Measurements from ENCODE around the gene NCKAP5L. TPM values are rescaled to one million over a fixed set of nuclear protein-coding genes. Genes with fewer than 3 reads are reported as not detected.
"Not testable (repeated sequence)": the region's sequence is repeated elsewhere in the genome, so short reads cannot be mapped to it uniquely, and the experiment has no call there.

Gene NCKAP5L, protein sequence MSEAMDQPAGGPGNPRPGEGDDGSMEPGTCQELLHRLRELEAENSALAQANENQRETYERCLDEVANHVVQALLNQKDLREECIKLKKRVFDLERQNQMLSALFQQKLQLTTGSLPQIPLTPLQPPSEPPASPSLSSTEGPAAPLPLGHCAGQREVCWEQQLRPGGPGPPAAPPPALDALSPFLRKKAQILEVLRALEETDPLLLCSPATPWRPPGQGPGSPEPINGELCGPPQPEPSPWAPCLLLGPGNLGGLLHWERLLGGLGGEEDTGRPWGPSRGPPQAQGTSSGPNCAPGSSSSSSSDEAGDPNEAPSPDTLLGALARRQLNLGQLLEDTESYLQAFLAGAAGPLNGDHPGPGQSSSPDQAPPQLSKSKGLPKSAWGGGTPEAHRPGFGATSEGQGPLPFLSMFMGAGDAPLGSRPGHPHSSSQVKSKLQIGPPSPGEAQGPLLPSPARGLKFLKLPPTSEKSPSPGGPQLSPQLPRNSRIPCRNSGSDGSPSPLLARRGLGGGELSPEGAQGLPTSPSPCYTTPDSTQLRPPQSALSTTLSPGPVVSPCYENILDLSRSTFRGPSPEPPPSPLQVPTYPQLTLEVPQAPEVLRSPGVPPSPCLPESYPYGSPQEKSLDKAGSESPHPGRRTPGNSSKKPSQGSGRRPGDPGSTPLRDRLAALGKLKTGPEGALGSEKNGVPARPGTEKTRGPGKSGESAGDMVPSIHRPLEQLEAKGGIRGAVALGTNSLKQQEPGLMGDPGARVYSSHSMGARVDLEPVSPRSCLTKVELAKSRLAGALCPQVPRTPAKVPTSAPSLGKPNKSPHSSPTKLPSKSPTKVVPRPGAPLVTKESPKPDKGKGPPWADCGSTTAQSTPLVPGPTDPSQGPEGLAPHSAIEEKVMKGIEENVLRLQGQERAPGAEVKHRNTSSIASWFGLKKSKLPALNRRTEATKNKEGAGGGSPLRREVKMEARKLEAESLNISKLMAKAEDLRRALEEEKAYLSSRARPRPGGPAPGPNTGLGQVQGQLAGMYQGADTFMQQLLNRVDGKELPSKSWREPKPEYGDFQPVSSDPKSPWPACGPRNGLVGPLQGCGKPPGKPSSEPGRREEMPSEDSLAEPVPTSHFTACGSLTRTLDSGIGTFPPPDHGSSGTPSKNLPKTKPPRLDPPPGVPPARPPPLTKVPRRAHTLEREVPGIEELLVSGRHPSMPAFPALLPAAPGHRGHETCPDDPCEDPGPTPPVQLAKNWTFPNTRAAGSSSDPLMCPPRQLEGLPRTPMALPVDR (N-terminal part only)
- 4.9 and 8.9 TPM in 2 replicates for total RNA-seq (2014; rRNA removed; shearing (Covaris generic))

- DNase-seq (ENCODE audit: low spot score), result peak; percentile 94
These were observed at the start of gene NCKAP5L for GRCh38 chr12:49828133-49829091. Gene NCKAP5L, minus strand, starts transcription at chr12:49828413. Its CDS starts 24,369 bp downstream, at chr12:49804044.

GRCh38 chr12:49877066-49877465, 48.9 kb upstream of the NCKAP5L start:
- no peak for DNase-seq (ENCODE audit: low spot score)

DNA sequence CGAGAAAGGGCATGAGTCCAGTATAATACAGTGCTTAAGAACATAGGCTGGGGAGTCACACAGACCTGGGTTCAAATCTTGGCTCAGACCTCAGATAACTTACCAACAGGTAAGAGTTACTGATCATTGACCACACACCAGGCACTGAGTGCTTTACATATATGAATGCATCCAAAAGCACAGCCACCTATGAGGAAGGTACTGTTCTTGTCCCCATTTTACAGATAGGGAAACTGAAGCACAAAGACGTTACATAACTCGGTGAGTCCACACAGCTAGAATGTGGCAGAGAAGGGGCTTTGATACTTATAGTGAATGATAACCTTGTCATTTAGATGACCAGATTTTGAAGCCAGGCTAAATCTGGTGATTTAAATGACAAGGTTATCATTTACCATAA, 47.9 kb upstream of the NCKAP5L start:
- no peak for DNase-seq (ENCODE audit: low spot score)

DNA sequence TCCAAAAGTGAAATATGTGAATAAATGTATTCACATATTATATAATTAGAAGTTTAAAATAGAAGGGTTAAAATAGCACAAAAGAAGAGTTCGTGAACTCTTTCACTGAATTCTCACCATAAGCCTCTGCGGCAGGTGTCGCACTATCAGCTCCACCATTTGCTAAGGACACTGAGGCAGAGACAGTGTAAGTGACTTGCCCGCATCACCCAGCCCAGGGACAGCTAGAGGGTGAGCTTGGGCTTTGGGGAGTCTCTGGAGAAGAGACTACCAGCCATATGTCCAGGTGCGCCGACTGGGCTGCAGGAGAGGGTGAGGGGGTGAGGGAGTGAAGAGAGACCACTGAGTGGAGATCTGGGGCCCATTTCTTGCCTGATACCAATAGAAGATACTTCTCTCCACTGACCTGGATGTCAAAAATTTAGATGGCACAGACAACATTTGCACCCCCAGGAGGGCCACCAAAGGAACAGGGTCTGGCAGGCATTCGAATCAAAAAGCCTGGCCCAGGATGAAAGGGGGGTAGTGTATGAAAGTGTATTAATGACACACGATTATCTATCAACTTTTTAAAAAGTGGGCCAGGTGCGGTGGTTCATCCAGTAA, 47.0 kb upstream of the NCKAP5L start:
- no peak for DNase-seq (ENCODE audit: low spot score)

DNA sequence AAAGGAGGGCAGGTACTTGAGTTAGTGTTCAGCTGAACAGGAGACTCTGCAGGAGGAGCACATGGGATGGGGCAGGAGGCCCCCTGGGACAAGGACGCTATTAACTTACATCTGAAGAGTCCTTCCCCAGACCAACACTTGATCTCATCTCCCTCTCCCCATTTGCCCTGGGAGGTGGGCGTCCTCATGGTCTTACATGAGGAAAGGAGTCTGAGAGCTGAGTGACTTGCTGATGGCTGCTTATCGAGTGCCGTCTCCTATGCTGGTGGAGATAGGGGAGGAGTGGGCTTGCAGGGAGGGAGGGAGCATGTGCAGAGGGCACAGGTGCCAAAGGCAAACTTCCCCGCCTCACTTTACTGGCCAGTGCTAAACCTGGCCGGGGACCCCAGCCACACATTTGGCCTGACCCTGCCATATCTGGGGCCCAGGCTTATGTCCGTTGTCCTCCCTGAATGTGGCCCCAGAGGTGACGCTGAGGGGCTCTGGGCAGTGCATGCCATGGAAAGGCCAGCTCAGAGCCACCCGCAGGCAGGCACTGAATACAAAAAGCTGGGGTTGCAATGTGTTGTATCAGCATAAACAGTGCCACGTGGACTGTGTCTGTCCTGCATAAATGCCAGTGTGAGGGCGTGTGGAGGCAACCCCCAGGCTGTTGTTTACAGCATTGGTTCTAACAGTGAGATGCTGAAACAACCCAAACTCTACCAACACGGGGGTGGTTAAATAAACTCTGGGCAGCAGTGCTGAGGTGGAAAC, 46.1 kb upstream of the NCKAP5L start:
- peak; percentile 43 for DNase-seq (ENCODE audit: low spot score)

DNA sequence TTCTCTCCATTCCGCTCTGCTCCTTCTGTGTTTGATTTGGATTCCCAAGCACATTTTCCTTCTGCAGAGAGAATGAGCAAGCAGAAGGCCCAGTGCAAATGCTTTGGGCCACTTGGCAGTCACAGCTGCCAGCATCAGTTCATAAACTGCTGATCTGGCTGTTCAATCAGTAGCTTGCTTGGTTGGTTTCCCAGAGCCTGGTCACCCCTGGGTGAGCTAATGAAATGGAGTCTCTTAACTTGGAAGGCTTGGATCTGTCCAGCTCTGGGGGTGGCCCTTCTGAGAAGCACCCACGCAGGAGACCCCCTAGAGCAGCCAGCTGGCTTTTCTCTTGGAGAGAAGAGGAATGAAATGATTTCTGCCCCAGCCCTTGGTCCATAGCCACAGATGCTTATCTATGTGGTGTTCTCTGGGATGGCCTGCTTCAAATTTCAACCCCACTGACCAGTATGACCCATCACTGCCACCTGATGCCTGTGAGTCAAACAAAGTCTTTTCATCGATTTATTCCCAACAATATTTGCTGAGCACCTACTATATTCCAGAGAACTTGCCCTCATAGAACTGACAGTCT, 45.2 kb upstream of the NCKAP5L start:
- DNase-seq (ENCODE audit: low spot score), result no peak

DNA sequence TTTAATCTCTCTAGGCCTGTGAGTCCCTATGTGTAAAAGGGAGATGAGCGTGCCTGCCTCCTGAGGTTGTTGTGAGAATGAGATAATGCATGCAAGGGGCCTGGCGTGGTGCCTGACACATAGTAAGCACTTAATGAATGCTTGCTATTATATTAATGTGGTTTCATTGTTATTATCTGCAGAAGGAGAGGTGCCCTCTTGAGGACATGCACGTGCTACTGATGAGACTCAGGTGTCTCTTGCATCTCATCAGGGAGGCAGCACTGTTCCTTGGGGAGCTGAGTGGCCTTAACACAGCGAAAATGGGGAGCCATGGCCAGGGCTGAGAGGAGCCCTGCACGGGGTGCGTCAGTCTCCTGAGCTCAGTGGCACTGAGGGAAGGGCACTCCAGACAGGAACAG, 44.6 kb upstream of the NCKAP5L start:
- no peak for DNase-seq (ENCODE audit: low spot score)

- no peak for DNase-seq (ENCODE audit: low spot score)
These were observed 44.2 kb upstream of the NCKAP5L start for GRCh38 chr12:49872381-49872780.

GRCh38 chr12:49871811-49872251, 43.6 kb upstream of the NCKAP5L start:
- DNase-seq (ENCODE audit: low spot score), result not testable (repeated sequence)

GRCh38 chr12:49871263-49871561, 43.0 kb upstream of the NCKAP5L start:
- no peak for DNase-seq (ENCODE audit: low spot score)

GRCh38 chr12:49870501-49871262, 42.5 kb upstream of the NCKAP5L start:
- DNase-seq (ENCODE audit: low spot score), result no peak

- DNase-seq (ENCODE audit: low spot score), result no peak
These were observed 41.7 kb upstream of the NCKAP5L start for GRCh38 chr12:49869816-49870500.

DNA sequence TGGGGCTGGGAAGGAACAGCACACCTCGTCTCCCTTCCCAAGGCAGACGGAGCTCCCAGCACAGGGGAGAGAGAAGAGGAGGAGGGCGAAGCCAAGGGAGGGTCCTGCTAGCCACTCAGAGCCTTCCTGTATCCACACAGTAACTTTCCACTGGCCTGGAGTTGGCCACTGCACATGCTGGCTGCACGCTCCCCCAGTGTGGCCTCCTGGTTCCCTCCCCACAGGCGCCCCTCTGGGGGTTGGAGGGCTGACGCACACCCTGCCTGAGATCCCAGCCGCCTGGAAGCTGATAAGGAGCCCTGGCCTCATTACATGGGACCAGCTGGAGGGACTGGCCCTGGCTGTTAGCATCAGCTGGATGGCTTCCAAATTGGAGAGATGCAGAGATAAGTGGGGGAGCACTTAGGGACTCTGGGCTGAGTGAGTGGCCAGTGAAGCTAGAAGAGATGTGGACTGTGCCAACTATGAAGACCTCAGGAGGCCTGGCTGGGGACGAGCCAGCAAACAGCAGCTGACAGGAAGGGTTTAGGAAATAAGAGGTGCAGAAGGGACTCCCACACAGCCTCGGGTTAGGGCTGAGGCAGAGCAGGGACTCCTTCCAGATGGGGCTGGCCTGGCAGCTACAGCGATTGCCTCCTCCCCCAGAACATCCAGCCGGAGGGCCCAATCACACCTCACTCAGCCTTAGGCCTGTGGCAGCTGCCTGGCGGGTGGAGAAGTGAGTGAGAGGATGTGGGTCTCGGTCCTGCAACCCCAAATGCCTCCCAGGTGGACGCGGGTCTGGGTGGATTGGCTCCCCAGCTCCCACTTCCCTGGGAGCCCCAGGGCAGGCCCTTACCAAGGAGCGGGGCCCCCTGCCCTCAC, 41.0 kb upstream of the NCKAP5L start:
- peak; percentile 98 for DNase-seq (ENCODE audit: low spot score)

DNA sequence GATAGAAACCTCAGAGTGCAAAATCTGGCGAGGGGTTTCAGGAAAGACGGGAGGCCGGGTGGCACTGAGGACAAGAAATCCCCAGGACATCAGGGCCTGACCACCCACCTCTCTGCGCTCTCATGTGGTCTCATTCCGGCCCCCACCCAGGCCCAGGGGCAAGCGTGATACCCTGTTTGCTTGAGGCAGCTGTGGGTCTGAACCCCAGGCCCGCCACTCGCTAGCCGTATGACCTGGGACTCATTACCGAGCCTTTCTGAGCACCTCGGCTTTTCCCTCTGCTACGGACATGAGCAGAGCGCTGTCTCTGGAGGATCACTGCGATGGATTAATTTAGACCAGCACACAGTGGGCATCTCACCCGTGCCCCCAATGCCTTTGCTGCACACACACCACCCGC, 40.2 kb upstream of the NCKAP5L start:
- DNase-seq (ENCODE audit: low spot score), result no peak

DNA sequence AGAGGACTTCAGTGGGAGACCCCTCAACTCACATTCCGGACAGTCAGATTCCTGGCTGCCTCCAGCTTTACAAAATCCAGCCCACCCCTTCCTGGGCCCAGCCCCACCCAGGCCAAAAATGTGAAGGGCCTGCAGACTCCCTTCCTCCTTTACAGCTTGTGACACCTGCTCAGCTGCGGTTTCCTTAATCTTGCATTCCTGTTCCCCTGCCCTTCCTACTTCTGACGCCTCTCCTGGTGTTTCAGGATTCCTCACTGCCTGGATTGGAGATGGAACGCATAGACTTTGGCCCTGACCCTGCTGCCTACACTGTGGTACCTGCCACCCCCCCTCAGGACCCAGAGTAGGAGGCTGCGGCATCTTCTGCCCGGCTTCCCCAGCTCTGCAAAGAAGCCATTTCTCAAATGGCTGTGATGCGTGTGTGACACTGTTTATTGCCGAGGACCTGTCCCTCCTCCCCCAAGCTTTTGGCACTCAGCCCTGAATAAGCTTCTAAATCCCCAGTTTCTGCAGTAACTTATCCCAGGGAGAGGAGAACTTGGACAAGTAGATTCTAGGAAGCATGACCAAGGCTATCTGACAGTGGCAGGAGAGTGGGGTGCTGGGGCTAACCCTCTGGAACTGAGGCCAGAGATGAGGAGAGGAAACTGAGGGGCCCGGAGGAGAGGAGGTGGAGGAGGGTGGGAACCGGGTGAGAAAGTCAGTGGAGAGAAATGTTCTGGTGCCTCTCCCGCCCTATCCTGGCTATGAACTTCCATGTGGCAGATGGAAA, 39.5 kb upstream of the NCKAP5L start:
- no peak for DNase-seq (ENCODE audit: low spot score)

All from H4 (cell line).